ENCODE data around the gene UBAC1. TPM values are rescaled to one million over a fixed set of nuclear protein-coding genes. Genes with fewer than 3 reads are reported as not detected.

UBAC1 gene
- total RNA-seq, 1 experiment from 2014 or later = 58.2 TPM

DNA sequence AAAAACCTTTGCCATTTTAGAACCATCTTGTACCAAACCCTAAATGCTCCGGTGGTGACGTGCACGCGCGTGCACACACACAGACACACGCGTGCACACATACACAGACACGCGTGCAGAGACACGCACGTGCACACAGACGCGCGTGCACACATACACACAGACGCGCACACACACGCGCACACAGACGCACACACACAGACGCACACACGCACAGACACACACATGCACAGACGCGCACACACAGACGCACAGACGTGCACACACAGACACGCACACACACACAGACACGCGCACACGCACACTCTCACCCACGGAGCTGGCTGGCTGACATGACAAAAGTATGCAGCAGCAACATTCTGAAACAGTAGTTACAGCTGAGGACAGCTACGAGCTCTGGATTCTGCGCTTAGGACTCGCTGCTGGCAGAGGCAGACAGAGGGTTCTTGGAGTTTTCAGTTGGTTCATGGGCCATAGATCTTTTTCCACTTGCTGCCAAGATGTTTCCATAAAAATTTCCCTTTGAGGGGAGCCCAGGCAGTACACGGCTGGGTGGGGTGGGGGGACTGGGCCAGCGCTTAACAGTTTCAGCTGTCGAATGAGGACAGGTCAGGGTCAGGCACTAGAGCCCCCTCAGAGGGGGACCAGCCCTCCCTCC, 46.2 kb upstream of the UBAC1 start:
- Histone ChIP-seq H3K9me3 (ENCODE audit: low read depth, low read length, poor library complexity, severe bottlenecking) (no peaks in the 10 kb centered on the region), H3K4me3 (ENCODE audit: low read depth, low read length, poor library complexity, severe bottlenecking) (no peak overlapping the region), H3K27me3 (replicated peaks; ENCODE audit: insufficient read depth, low read depth, low read length, poor library complexity) (no peaks in the 10 kb centered on the region), H3K27ac (ENCODE audit: low read depth, low read length, poor library complexity, severe bottlenecking) (no peak overlapping the region), H3K4me1 (ENCODE audit: insufficient read depth, low read length, poor library complexity, severe bottlenecking) (no peaks in the 10 kb centered on the region), H3K36me3 (ENCODE audit: insufficient read depth, low read length, poor library complexity, severe bottlenecking) (peaks cover 9% of the 10 kb centered on the region)
- intact Hi-C loops (cut with micrococcal nuclease; ENCODE audit: unreplicated experiment) = no loop called here
- ChIA-PET POLR2A (ENCODE audit: low non-redundant PET) (no interaction called here), CTCF (no interaction called here)
- TF ChIP-seq, protein P1, sequence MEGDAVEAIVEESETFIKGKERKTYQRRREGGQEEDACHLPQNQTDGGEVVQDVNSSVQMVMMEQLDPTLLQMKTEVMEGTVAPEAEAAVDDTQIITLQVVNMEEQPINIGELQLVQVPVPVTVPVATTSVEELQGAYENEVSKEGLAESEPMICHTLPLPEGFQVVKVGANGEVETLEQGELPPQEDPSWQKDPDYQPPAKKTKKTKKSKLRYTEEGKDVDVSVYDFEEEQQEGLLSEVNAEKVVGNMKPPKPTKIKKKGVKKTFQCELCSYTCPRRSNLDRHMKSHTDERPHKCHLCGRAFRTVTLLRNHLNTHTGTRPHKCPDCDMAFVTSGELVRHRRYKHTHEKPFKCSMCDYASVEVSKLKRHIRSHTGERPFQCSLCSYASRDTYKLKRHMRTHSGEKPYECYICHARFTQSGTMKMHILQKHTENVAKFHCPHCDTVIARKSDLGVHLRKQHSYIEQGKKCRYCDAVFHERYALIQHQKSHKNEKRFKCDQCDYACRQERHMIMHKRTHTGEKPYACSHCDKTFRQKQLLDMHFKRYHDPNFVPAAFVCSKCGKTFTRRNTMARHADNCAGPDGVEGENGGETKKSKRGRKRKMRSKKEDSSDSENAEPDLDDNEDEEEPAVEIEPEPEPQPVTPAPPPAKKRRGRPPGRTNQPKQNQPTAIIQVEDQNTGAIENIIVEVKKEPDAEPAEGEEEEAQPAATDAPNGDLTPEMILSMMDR (conservative IDR thresholded peaks at IDR 0.05; ENCODE audit: low read depth, low read length) = no peak
- DNase-seq (ENCODE audit: low spot score) = no peak
- no TSS peak for BruUV-seq (replicated peaks)

DNA sequence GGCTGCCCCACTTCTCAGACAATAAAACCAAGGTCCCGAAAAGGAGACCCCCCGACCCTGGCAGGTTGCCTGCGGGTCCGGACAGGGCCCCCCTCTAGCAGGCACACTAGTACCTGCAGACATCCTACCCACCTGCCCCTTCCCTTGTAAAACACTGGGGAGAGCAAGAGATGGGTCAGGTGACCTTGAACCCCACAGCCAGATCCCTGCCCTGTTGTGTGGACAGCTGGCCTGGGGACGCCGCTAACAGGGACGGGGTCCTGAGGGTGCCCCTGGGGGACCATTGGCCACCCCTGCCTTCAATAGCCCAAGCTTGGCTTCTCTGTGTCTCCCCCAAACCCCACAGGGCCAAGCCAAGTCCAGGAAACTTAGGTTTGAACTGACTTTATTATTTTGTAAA, 45.0 kb upstream of the UBAC1 start:
- no TSS peak for BruUV-seq (replicated peaks)
- no peak overlapping the region for H3K27ac ChIP-seq (ENCODE audit: low read depth, low read length, poor library complexity, severe bottlenecking)
- H3K9me3 ChIP-seq (ENCODE audit: low read depth, low read length, poor library complexity, severe bottlenecking) = no peaks in the 10 kb centered on the region
- H3K4me3 ChIP-seq (ENCODE audit: low read depth, low read length, poor library complexity, severe bottlenecking) = no peak overlapping the region
- no peaks in the 10 kb centered on the region for H3K27me3 ChIP-seq (replicated peaks; ENCODE audit: insufficient read depth, low read depth, low read length, poor library complexity)
- CTCF ChIA-PET = no interaction called here
- H3K36me3 ChIP-seq (ENCODE audit: insufficient read depth, low read length, poor library complexity, severe bottlenecking) = peaks cover 8% of the 10 kb centered on the region
- no peak for TF ChIP-seq EZH2 (IDR thresholded peaks at IDR 0.05; ENCODE audit: borderline replicate concordance, low read depth, low read length, poor library complexity, severe bottlenecking)
- TF ChIP-seq, protein P1 (conservative IDR thresholded peaks at IDR 0.05; ENCODE audit: low read depth, low read length) = no peak
- POLR2A ChIA-PET (ENCODE audit: low non-redundant PET) = no interaction called here
- no peak for DNase-seq (ENCODE audit: low spot score)
- H3K4me1 ChIP-seq (ENCODE audit: insufficient read depth, low read length, poor library complexity, severe bottlenecking) = no peaks in the 10 kb centered on the region
- intact Hi-C loops (cut with micrococcal nuclease; ENCODE audit: unreplicated experiment) = no loop called here

DNA sequence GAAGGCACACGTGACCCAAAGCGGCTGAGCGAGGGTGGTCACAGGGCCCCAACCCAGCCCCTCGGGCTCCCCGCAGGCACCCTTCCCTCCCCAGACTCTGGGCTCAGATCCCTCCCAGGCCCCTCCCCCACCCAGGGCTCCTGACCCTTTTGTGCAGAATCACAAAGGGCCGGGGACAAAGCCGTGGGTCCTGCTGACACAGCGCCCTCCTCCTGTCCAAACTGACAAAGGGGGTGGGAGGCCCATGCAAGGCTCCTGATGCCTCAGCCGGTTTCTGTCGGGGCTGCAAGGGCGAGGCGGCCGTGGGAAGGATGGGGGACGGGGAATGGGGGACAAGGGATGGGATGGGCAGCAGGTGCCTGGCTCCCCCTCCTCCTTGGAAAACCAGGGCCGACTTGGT, 43.5 kb upstream of the UBAC1 start:
- ChIA-PET CTCF (no interaction called here), POLR2A (ENCODE audit: low non-redundant PET) (no interaction called here)
- Histone ChIP-seq H3K27ac (ENCODE audit: low read depth, low read length, poor library complexity, severe bottlenecking) (no peak overlapping the region), H3K4me3 (ENCODE audit: low read depth, low read length, poor library complexity, severe bottlenecking) (no peak overlapping the region), H3K9me3 (ENCODE audit: low read depth, low read length, poor library complexity, severe bottlenecking) (no peaks in the 10 kb centered on the region), H3K36me3 (ENCODE audit: insufficient read depth, low read length, poor library complexity, severe bottlenecking) (peaks cover 6% of the 10 kb centered on the region), H3K4me1 (ENCODE audit: insufficient read depth, low read length, poor library complexity, severe bottlenecking) (no peaks in the 10 kb centered on the region), H3K27me3 (replicated peaks; ENCODE audit: insufficient read depth, low read depth, low read length, poor library complexity) (no peaks in the 10 kb centered on the region)
- intact Hi-C loops (cut with micrococcal nuclease; ENCODE audit: unreplicated experiment) = no loop called here
- TF ChIP-seq, protein P1 (conservative IDR thresholded peaks at IDR 0.05; ENCODE audit: low read depth, low read length) = no peak
- TF ChIP-seq EZH2 (IDR thresholded peaks at IDR 0.05; ENCODE audit: borderline replicate concordance, low read depth, low read length, poor library complexity, severe bottlenecking) = no peak
- no peak for DNase-seq (ENCODE audit: low spot score)
- no TSS peak for BruUV-seq (replicated peaks)
